Epithelial cell of umbilical artery (primary cell): Measurements from ENCODE around the gene PIH1D2. TPM values are rescaled to one million over a fixed set of nuclear protein-coding genes. Genes with fewer than 3 reads are reported as not detected.

Source experiments
- total RNA-seq: library from RNA; depleted of rRNA; stranded (reverse); fragments of >200 nt; gene quantifications from 2 replicates; pipeline ENCODE4 v1.2.3, GENCODE V29; 2014

The PIH1D2 gene
- 1.2 and 1.9 TPM in 2 replicates for total RNA-seq

GRCh38 chr11:112073941-112074811 is at the start of gene PIH1D2, which contains the start of gene NKAPD1:
TSS of gene PIH1D2 (minus strand) at chr11:112074017. CDS start at chr11:112073174, 843 bp downstream.
TSS of gene NKAPD1 (plus strand) at chr11:112074299. CDS start at chr11:112075575, 1,276 bp downstream.

GRCh38 chr11:112086422-112087191 is 12.8 kb upstream of the PIH1D2 start, which contains the start of the genes SDHD and TIMM8B:
TSS of gene SDHD (plus strand) at chr11:112086873. CDS start at chr11:112086908, 35 bp downstream.
TSS of gene TIMM8B (minus strand) at chr11:112086756. CDS start at chr11:112086723, 33 bp downstream.

GRCh38 chr11:112024773-112025678 is 48.8 kb downstream of the PIH1D2 start, which contains the start of gene DLAT:
TSS of gene DLAT (plus strand) at chr11:112025408. CDS start at chr11:112025473, 65 bp downstream.

Other genes starting within 250 kb of the PIH1D2 start
- 27.0 and 33.4 TPM in 2 replicates for gene ALG9, start 202.4 kb downstream of the PIH1D2 start, total RNA-seq
- gene FDXACB1, start 194.9 kb downstream of the PIH1D2 start, total RNA-seq, result 2.6 and 3.8 TPM in 2 replicates
- 0.15 and 1.6 TPM in 2 replicates for gene CFAP68, start 194.5 kb downstream of the PIH1D2 start, total RNA-seq
- not detected in 2 replicates for gene CRYAB, start 162.2 kb downstream of the PIH1D2 start, total RNA-seq
- not detected in 2 replicates for gene HSPB2, start 161.3 kb downstream of the PIH1D2 start, total RNA-seq
- under 0.01 and 0.61 TPM in 2 replicates for gene C11orf52, start 155.1 kb downstream of the PIH1D2 start, total RNA-seq
- 26.4 and 30.5 TPM in 2 replicates for gene DIXDC1, start 136.7 kb downstream of the PIH1D2 start, total RNA-seq
- 38.0 and 42.2 TPM in 2 replicates for gene DLAT, start 48.6 kb downstream of the PIH1D2 start, total RNA-seq
- 23.1 and 24.7 TPM in 2 replicates for gene NKAPD1, start 282 bp upstream of the PIH1D2 start, total RNA-seq
- 40.9 and 70.5 TPM in 2 replicates for gene TIMM8B, start 12.7 kb upstream of the PIH1D2 start, total RNA-seq
- 121 and 189 TPM in 2 replicates for gene SDHD, start 12.9 kb upstream of the PIH1D2 start, total RNA-seq
- not detected in 2 replicates for gene IL18, start 90.1 kb upstream of the PIH1D2 start, total RNA-seq
- gene TEX12, start 93.4 kb upstream of the PIH1D2 start, total RNA-seq, result 0.32 TPM in 1 of 2 replicates, not detected in the other
- gene BCO2, start 101.5 kb upstream of the PIH1D2 start, total RNA-seq, result 0.61 and 0.65 TPM in 2 replicates
- gene PTS, start 152.4 kb upstream of the PIH1D2 start, total RNA-seq, result 52.0 and 59.9 TPM in 2 replicates
- gene PLET1, start 186.8 kb upstream of the PIH1D2 start, total RNA-seq, result not detected in 2 replicates